HEK293 (cell line): ENCODE data around the gene MACC1.

Experiments
- IKZF3 ChIP-seq: fragments of 450-650 bp; IDR thresholded peaks from 2 replicates; pipeline ENCODE4 v1.5.0; 2018; ENCODE audit warnings: missing biosample characterization, mild to moderate bottlenecking, missing genetic modification characterization, moderate library complexity
- KLF9 ChIP-seq: fragments of 450-650 bp; formaldehyde crosslinking; IDR thresholded peaks from 2 replicates; pipeline ENCODE4 v1.5.1; 2016; ENCODE audit warnings: missing biosample characterization, missing genetic modification characterization, low read depth
- SALL2 ChIP-seq: fragments of 450-650 bp; formaldehyde crosslinking; IDR thresholded peaks from 2 replicates; pipeline ENCODE4 v1.5.0; 2017; ENCODE audit warnings: missing biosample characterization, mild to moderate bottlenecking, missing genetic modification characterization, borderline replicate concordance
- SP3 ChIP-seq: fragments of 450-650 bp; formaldehyde crosslinking; IDR thresholded peaks from 2 replicates; pipeline ENCODE4 v1.5.1; 2016; ENCODE audit warnings: missing biosample characterization, missing genetic modification characterization
- TCF7L2 ChIP-seq: IDR thresholded peaks from 2 replicates; pipeline ENCODE4 v1.6.1; 2011; ENCODE audit warnings: low read depth, mild to moderate bottlenecking, inconsistent platforms, low read length, moderate library complexity, borderline replicate concordance
- ZBTB21 ChIP-seq: fragments of 450-650 bp; formaldehyde crosslinking; IDR thresholded peaks from 2 replicates; pipeline ENCODE4 v1.5.1; 2017; ENCODE audit warnings: missing biosample characterization, missing genetic modification characterization
- ZFP41 ChIP-seq: fragments of 450-650 bp; formaldehyde crosslinking; IDR thresholded peaks from 2 replicates; pipeline ENCODE4 v1.5.1; 2016; ENCODE audit warnings: missing biosample characterization, missing genetic modification characterization, borderline replicate concordance
- ZNF10 ChIP-seq: fragments of 450-650 bp; formaldehyde crosslinking; IDR thresholded peaks from 2 replicates; pipeline ENCODE4 v1.5.1; 2017; ENCODE audit warnings: missing biosample characterization, missing genetic modification characterization
- ZNF138 ChIP-seq: fragments of 450-650 bp; formaldehyde crosslinking; IDR thresholded peaks from 2 replicates; pipeline ENCODE4 v1.5.1; 2016; ENCODE audit warnings: missing biosample characterization, missing genetic modification characterization, borderline replicate concordance
- ZNF157 ChIP-seq: fragments of 450-650 bp; formaldehyde crosslinking; IDR thresholded peaks from 2 replicates; pipeline ENCODE4 v1.5.1; 2016; ENCODE audit warnings: missing biosample characterization, missing genetic modification characterization
- ZNF184 ChIP-seq: fragments of 450-650 bp; IDR thresholded peaks from 2 replicates; pipeline ENCODE4 v1.5.1; 2018; ENCODE audit warnings: missing biosample characterization, mild to moderate bottlenecking, missing genetic modification characterization
- ZNF211 ChIP-seq: fragments of 450-650 bp; formaldehyde crosslinking; IDR thresholded peaks from 2 replicates; pipeline ENCODE4 v1.5.1; 2016; ENCODE audit warnings: low read depth, missing biosample characterization, missing genetic modification characterization
- ZNF266 ChIP-seq: fragments of 450-650 bp; formaldehyde crosslinking; IDR thresholded peaks from 2 replicates; pipeline ENCODE4 v1.5.1; 2016; ENCODE audit warnings: missing biosample characterization, missing genetic modification characterization, low read depth
- ZNF37A ChIP-seq: fragments of 450-650 bp; IDR thresholded peaks from 2 replicates; pipeline ENCODE4 v1.5.1; 2018; ENCODE audit warnings: missing biosample characterization, missing genetic modification characterization
- ZNF404 ChIP-seq: fragments of 450-650 bp; formaldehyde crosslinking; IDR thresholded peaks from 2 replicates; pipeline ENCODE4 v1.5.1; 2017; ENCODE audit warnings: missing biosample characterization, missing genetic modification characterization
- ZNF514 ChIP-seq: fragments of 450-650 bp; formaldehyde crosslinking; IDR thresholded peaks from 2 replicates; pipeline ENCODE4 v1.5.1; 2016; ENCODE audit warnings: missing biosample characterization, missing genetic modification characterization
- ZNF558 ChIP-seq: fragments of 450-650 bp; formaldehyde crosslinking; IDR thresholded peaks from 2 replicates; pipeline ENCODE4 v1.5.1; 2016; ENCODE audit warnings: missing biosample characterization, missing genetic modification characterization
- ZNF621 ChIP-seq: fragments of 450-650 bp; formaldehyde crosslinking; IDR thresholded peaks from 2 replicates; pipeline ENCODE4 v1.5.1; 2017; ENCODE audit warnings: missing biosample characterization, missing genetic modification characterization
- ZNF624 ChIP-seq: fragments of 450-650 bp; formaldehyde crosslinking; IDR thresholded peaks from 2 replicates; pipeline ENCODE4 v1.5.1; 2017; ENCODE audit warnings: missing biosample characterization, missing genetic modification characterization
- ZNF747 ChIP-seq: fragments of 450-650 bp; formaldehyde crosslinking; IDR thresholded peaks from 2 replicates; pipeline ENCODE4 v1.5.1; 2016; ENCODE audit warnings: missing biosample characterization, missing genetic modification characterization
- ZNF791 ChIP-seq: fragments of 450-650 bp; formaldehyde crosslinking; IDR thresholded peaks from 2 replicates; pipeline ENCODE4 v1.5.1; 2016; ENCODE audit warnings: missing biosample characterization, missing genetic modification characterization
- ZNF830 ChIP-seq: fragments of 450-650 bp; IDR thresholded peaks from 2 replicates; pipeline ENCODE4 v1.5.0; 2018; ENCODE audit warnings: missing biosample characterization, missing genetic modification characterization, low read depth, mild to moderate bottlenecking, moderate library complexity
- TF ChIP-seq, protein P1 (sequence below): fragments of 450-650 bp; formaldehyde crosslinking; IDR thresholded peaks from 2 replicates; pipeline ENCODE4 v1.5.1; 2016; ENCODE audit warnings: missing biosample characterization, missing genetic modification characterization
- TF ChIP-seq, protein P2 (sequence below): fragments of 450-650 bp; formaldehyde crosslinking; conservative IDR thresholded peaks from 2 replicates; pipeline ENCODE4 v1.5.1; 2016; ENCODE audit warnings: low read depth, missing biosample characterization, missing genetic modification characterization
- TF ChIP-seq, protein P3 (sequence below): fragments of 450-650 bp; formaldehyde crosslinking; IDR thresholded peaks from 2 replicates; pipeline ENCODE4 v1.5.1; 2016; ENCODE audit warnings: missing biosample characterization, missing genetic modification characterization
- TF ChIP-seq, protein P4 (sequence below): fragments of 450-650 bp; formaldehyde crosslinking; IDR thresholded peaks from 2 replicates; pipeline ENCODE4 v1.5.1; 2016; ENCODE audit warnings: missing biosample characterization, missing genetic modification characterization, low read depth
- TF ChIP-seq, protein P5 (sequence below): fragments of 450-650 bp; formaldehyde crosslinking; IDR thresholded peaks from 2 replicates; pipeline ENCODE4 v1.5.1; 2016; ENCODE audit warnings: missing biosample characterization, missing genetic modification characterization

The MACC1 gene

DNA sequence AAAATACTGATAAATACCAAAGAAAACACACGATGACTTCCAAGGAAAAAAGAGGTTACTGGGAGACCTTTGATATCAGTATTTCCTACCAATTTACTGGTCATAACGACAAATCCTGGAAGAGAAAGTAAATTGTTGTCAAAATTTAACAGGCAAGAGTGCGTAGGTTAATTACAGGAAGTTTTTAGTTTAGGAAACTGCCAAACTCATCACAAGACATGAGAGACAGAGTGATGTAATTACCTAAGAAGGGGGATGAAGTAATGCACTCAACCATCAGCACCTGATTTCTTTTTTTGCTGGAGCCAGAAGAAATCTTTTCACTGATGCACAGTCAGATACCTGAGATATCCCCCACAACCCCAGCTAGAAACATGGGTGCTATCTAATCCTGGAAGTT is 16.8 kb downstream of the MACC1 start (continued):
- no peak for TF ChIP-seq ZNF830 (tag by site-specific recombination)
- no peak for TF ChIP-seq ZFP41 (tag by site-specific recombination)
- TF ChIP-seq ZNF37A (tag by site-specific recombination), result no peak
- TF ChIP-seq SP3 (tag by site-specific recombination), result no peak; the same call in 1 of the 2 replicates
- no peak for TF ChIP-seq ZNF558 (tag by site-specific recombination)
- TF ChIP-seq, protein P1, sequence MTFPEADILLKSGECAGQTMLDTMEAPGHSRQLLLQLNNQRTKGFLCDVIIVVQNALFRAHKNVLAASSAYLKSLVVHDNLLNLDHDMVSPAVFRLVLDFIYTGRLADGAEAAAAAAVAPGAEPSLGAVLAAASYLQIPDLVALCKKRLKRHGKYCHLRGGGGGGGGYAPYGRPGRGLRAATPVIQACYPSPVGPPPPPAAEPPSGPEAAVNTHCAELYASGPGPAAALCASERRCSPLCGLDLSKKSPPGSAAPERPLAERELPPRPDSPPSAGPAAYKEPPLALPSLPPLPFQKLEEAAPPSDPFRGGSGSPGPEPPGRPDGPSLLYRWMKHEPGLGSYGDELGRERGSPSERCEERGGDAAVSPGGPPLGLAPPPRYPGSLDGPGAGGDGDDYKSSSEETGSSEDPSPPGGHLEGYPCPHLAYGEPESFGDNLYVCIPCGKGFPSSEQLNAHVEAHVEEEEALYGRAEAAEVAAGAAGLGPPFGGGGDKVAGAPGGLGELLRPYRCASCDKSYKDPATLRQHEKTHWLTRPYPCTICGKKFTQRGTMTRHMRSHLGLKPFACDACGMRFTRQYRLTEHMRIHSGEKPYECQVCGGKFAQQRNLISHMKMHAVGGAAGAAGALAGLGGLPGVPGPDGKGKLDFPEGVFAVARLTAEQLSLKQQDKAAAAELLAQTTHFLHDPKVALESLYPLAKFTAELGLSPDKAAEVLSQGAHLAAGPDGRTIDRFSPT (tag by site-specific recombination), result peak; percentile 59
- TF ChIP-seq TCF7L2, result no peak
- TF ChIP-seq ZNF10 (tag by site-specific recombination), result peak; percentile 85
- TF ChIP-seq ZNF514 (tag by site-specific recombination), result no peak
- TF ChIP-seq, protein P2, sequence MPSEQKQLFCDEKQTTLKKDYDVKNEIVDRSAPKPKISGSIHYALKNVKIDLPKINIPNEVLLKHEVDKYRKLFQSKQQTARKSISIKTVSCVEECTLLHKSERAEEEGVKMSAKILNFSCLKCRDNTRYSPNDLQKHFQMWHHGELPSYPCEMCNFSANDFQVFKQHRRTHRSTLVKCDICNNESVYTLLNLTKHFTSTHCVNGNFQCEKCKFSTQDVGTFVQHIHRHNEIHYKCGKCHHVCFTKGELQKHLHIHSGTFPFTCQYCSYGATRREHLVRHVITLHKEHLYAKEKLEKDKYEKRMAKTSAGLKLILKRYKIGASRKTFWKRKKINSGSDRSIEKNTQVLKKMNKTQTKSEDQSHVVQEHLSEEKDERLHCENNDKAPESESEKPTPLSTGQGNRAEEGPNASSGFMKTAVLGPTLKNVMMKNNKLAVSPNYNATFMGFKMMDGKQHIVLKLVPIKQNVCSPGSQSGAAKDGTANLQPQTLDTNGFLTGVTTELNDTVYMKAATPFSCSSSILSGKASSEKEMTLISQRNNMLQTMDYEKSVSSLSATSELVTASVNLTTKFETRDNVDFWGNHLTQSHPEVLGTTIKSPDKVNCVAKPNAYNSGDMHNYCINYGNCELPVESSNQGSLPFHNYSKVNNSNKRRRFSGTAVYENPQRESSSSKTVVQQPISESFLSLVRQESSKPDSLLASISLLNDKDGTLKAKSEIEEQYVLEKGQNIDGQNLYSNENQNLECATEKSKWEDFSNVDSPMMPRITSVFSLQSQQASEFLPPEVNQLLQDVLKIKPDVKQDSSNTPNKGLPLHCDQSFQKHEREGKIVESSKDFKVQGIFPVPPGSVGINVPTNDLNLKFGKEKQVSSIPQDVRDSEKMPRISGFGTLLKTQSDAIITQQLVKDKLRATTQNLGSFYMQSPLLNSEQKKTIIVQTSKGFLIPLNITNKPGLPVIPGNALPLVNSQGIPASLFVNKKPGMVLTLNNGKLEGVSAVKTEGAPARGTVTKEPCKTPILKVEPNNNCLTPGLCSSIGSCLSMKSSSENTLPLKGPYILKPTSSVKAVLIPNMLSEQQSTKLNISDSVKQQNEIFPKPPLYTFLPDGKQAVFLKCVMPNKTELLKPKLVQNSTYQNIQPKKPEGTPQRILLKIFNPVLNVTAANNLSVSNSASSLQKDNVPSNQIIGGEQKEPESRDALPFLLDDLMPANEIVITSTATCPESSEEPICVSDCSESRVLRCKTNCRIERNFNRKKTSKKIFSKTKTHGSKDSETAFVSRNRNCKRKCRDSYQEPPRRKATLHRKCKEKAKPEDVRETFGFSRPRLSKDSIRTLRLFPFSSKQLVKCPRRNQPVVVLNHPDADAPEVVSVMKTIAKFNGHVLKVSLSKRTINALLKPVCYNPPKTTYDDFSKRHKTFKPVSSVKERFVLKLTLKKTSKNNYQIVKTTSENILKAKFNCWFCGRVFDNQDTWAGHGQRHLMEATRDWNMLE (tag by site-specific recombination), result no peak
- no peak for TF ChIP-seq IKZF3 (tag by site-specific recombination)
- TF ChIP-seq ZNF138 (tag by site-specific recombination), result no peak
- TF ChIP-seq ZNF621 (tag by site-specific recombination), result no peak
- no peak for TF ChIP-seq ZNF157 (tag by site-specific recombination)
- TF ChIP-seq KLF9 (tag by site-specific recombination), result no peak
- no peak for TF ChIP-seq ZNF791 (tag by site-specific recombination)
- no peak for TF ChIP-seq ZNF404 (tag by site-specific recombination)
- TF ChIP-seq, protein P3, sequence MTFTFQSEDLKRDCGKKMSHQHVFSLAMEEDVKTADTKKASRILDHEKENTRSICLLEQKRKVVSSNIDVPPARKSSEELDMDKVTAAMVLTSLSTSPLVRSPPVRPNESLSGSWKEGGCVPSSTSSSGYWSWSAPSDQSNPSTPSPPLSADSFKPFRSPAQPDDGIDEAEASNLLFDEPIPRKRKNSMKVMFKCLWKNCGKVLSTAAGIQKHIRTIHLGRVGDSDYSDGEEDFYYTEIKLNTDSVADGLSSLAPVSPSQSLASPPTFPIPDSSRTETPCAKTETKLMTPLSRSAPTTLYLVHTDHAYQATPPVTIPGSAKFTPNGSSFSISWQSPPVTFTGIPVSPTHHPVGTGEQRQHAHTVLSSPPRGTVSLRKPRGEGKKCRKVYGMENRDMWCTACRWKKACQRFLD (tag by site-specific recombination), result no peak
- no peak; the same call in 1 of the 2 replicates for TF ChIP-seq ZBTB21 (tag by site-specific recombination)
- TF ChIP-seq ZNF747 (tag by site-specific recombination), result no peak
- no peak for TF ChIP-seq ZNF211 (tag by site-specific recombination)
- no peak for TF ChIP-seq ZNF266 (tag by site-specific recombination)
- TF ChIP-seq, protein P4, sequence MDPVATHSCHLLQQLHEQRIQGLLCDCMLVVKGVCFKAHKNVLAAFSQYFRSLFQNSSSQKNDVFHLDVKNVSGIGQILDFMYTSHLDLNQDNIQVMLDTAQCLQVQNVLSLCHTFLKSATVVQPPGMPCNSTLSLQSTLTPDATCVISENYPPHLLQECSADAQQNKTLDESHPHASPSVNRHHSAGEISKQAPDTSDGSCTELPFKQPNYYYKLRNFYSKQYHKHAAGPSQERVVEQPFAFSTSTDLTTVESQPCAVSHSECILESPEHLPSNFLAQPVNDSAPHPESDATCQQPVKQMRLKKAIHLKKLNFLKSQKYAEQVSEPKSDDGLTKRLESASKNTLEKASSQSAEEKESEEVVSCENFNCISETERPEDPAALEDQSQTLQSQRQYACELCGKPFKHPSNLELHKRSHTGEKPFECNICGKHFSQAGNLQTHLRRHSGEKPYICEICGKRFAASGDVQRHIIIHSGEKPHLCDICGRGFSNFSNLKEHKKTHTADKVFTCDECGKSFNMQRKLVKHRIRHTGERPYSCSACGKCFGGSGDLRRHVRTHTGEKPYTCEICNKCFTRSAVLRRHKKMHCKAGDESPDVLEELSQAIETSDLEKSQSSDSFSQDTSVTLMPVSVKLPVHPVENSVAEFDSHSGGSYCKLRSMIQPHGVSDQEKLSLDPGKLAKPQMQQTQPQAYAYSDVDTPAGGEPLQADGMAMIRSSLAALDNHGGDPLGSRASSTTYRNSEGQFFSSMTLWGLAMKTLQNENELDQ (tag by site-specific recombination), result no peak
- TF ChIP-seq ZNF624, result no peak
- TF ChIP-seq, protein P5, sequence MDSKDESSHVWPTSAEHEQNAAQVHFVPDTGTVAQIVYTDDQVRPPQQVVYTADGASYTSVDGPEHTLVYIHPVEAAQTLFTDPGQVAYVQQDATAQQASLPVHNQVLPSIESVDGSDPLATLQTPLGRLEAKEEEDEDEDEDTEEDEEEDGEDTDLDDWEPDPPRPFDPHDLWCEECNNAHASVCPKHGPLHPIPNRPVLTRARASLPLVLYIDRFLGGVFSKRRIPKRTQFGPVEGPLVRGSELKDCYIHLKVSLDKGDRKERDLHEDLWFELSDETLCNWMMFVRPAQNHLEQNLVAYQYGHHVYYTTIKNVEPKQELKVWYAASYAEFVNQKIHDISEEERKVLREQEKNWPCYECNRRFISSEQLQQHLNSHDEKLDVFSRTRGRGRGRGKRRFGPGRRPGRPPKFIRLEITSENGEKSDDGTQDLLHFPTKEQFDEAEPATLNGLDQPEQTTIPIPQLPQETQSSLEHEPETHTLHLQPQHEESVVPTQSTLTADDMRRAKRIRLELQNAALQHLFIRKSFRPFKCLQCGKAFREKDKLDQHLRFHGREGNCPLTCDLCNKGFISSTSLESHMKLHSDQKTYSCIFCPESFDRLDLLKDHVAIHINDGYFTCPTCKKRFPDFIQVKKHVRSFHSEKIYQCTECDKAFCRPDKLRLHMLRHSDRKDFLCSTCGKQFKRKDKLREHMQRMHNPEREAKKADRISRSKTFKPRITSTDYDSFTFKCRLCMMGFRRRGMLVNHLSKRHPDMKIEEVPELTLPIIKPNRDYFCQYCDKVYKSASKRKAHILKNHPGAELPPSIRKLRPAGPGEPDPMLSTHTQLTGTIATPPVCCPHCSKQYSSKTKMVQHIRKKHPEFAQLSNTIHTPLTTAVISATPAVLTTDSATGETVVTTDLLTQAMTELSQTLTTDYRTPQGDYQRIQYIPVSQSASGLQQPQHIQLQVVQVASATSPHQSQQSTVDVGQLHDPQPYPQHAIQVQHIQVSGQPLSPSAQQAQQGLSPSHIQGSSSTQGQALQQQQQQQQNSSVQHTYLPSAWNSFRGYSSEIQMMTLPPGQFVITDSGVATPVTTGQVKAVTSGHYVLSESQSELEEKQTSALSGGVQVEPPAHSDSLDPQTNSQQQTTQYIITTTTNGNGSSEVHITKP (tag by site-specific recombination), result no peak
- TF ChIP-seq SALL2, result no peak
- TF ChIP-seq ZNF184 (tag by site-specific recombination), result no peak; the same call in 1 of the 2 replicates
